GM13977 (cell line): Measurements from ENCODE around the gene ZNF580.
A peak's percentile ranks its signal among the peaks of the same experiment; 100 is the strongest.

Experiments used
- DNase-seq: peaks from one replicate; pipeline ENCODE4 v3.0.0; 2012; ENCODE audit warnings: low spot score
- CTCF ChIP-seq: IDR thresholded peaks from 2 replicates; pipeline ENCODE4 v1.5.1; 2012; ENCODE audit warnings: mild to moderate bottlenecking, control low read depth; ENCODE audit not compliant: insufficient read depth; ENCODE audit errors: extremely low read depth, missing control alignments
- in situ Hi-C: fragments of 300-500 bp; cut with MboI; formaldehyde crosslinking; loops from one replicate; pipeline ENCODE4 v1.12.0; 2022; ENCODE audit warnings: low sequenced_read_pairs, low pct_unique_long_range_greater_than_20kb, mixed read lengths, inconsistent platforms; ENCODE audit not compliant: unreplicated experiment

The ZNF580 gene

DNA sequence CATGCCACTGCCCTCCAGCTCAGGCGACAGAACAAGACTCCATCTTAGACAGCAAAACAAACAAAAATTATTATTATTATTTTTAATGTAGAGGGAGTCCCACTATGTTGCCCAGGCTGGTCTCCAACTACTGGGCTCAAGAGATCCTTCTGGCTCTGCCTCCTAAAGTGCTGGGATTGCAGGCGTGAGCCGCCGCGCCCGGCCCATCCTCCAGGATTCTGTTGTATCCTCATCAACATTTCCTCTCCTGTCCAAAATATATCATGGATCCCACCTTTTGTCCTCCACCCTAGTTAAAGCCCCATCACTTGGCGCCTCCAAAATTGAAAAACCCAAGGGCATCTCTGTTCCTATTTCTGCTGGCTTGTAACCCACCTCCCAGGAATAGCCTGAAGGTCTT lies 17.7 kb upstream of the ZNF580 start:
- no peak for DNase-seq
- no peak for TF ChIP-seq CTCF
- in situ Hi-C loops, result loop anchor here (25.0 kb wide), 1 partner anchor 1161 kb away; the partner anchor contains the start of genes CDC42EP5 and LENG9

GRCh38 chr19:55623561-55623960 lies 17.2 kb upstream of the ZNF580 start:
- no peak for TF ChIP-seq CTCF
- DNase-seq, result no peak
- in situ Hi-C loops, result loop anchor here (25.0 kb wide), 1 partner anchor 1161 kb away; the partner anchor contains the start of genes CDC42EP5 and LENG9

- no peak for TF ChIP-seq CTCF
- in situ Hi-C loops, result loop anchor here (5.0 to 25.0 kb wide), 2 partner anchors 117 to 1162 kb away; partner anchors contain the start of genes CDC42EP5 and LENG9
- DNase-seq, result peak; percentile 96
These were observed 16.4 kb upstream of the ZNF580 start, which contains the start of gene ZNF784 for GRCh38 chr19:55624109-55625003. TSS of gene ZNF784 (minus strand) at chr19:55624566. CDS start at chr19:55624561, 5 bp downstream.

DNA sequence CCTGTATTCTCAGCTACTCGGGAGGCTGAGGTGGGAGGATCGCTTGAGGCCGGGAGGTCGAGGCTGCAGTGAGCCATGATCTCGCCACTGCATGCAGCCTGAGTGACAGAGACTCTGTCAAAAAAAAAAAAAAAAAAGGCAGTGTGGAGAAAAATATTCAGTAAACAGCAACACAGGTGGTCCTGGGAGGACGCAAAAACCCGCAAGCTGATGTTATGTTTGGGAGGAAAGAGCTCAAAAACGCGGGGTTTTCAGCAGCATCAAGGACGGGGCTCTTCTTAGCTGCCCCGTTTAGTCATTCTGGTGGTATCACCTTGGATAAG lies 15.8 kb upstream of the ZNF580 start:
- no peak for DNase-seq
- TF ChIP-seq CTCF, result no peak
- in situ Hi-C loops, result loop anchor here (5.0 kb wide), 1 partner anchor 118 kb away; no protein-coding TSS in a partner anchor

- DNase-seq, result no peak
- no peak for TF ChIP-seq CTCF
- in situ Hi-C loops, result loop anchor here (5.0 kb wide), 1 partner anchor 119 kb away; no protein-coding TSS in a partner anchor
These were observed 14.5 kb upstream of the ZNF580 start for GRCh38 chr19:55626350-55626749.

GRCh38 chr19:55632463-55632834 lies 8.4 kb upstream of the ZNF580 start:
- DNase-seq, result no peak
- in situ Hi-C loops, result no loop called here
- peak; percentile 82 for TF ChIP-seq CTCF
